Measurements from ENCODE around the gene ZNF682.
"Not testable (repeated sequence)": the region's sequence is repeated elsewhere in the genome, so short reads cannot be mapped to it uniquely, and the experiment has no call there.

ZNF682 gene

GRCh38 chr19:20039203-20039723 is at the start of gene ZNF682:
TSS of gene ZNF682 (minus strand) at chr19:20039505. CDS start at chr19:20039345, 160 bp downstream.
- peak; percentile 90 for DNase-seq (ENCODE audit: low read depth)

- not testable (repeated sequence) for DNase-seq (ENCODE audit: low read depth)
These were observed 43.6 kb upstream of the ZNF682 start for GRCh38 chr19:20082876-20083275.

GRCh38 chr19:20082232-20082833 is 43.0 kb upstream of the ZNF682 start:
- not testable (repeated sequence) for DNase-seq (ENCODE audit: low read depth)

DNA sequence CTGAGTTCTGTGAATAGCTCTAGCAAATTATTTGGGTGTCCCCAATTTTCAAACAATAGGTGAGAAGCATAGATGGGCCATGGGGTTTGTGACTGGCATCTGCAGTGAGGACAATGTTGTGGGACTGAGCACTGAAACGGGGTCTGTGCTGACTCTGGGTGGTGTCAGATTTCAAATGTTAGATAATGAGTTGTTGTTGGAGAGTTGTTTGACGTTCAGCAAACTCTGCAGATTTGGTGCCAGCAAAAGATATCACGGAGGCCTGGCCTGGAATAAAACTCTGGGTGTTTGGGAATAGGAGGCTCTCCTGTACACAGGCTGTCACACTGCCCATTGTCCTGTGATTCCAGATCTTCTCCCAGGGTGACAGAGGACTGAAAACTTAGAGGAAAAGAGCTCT is 41.4 kb upstream of the ZNF682 start:
- no peak for DNase-seq (ENCODE audit: low read depth)

DNA sequence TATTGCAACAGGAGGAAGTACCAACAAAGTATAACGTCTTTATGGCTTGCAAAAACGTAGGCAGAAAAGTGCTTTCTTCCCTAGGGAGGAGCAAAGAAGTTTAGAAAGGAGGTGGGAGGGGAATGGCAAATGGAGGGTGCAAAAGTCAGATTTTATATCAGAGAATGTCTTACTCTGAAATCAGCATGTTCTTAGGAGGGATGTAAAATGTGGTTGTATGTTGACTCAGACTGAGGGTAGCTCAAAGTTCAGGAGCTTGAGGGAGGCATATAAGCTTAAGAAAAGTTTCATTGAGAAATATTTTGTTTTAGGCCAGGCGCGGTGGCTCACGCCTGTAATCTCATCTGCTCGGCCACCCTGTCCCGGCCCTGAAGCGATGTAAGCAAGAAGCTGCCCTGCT is 40.2 kb upstream of the ZNF682 start:
- DNase-seq (ENCODE audit: low read depth): no peak

GRCh38 chr19:20078581-20079031 is 39.3 kb upstream of the ZNF682 start:
- DNase-seq (ENCODE audit: low read depth): no peak

DNA sequence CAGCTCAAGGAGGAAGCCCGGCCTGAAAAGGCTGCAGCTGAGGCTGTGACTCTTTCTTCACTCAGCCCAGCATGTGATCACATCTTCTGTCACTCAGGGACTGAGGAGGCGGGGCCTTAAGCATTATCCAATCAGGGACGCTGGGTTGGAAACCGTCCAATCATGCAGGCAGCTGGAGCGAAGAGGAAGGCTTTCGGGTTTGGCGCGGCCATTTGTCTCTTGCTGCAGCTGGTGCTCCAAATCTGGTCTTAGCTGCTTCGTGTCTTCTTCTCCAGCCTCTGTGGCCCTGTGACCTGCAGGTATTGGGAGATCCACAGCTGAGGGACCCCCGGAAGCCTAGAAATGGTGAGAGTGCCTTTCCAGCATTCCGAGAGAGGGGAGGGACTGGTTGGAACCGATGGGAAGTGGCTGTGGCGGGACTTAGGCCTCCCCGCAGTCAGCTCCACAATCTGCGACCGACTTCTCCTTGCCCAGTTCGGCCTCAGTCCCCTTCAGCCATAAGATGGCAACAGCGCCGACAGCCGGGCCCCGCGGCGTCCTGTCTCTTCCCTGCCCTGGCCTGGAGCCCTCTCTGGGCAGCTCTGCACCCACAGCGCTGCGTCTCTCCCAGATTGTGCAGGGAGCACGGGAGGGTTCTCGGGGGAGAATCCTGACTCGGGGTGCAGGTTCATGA is 38.6 kb upstream of the ZNF682 start, which contains the start of gene ZNF90:
ZNF90 (plus strand) TSS at position 210 of the 673 bp plus-strand sequence; CDS start at position 343, 133 bp downstream.
- peak; percentile 77 for DNase-seq (ENCODE audit: low read depth)

- DNase-seq (ENCODE audit: low read depth): no peak
These were observed 33.6 kb upstream of the ZNF682 start for GRCh38 chr19:20072936-20073335.

DNA sequence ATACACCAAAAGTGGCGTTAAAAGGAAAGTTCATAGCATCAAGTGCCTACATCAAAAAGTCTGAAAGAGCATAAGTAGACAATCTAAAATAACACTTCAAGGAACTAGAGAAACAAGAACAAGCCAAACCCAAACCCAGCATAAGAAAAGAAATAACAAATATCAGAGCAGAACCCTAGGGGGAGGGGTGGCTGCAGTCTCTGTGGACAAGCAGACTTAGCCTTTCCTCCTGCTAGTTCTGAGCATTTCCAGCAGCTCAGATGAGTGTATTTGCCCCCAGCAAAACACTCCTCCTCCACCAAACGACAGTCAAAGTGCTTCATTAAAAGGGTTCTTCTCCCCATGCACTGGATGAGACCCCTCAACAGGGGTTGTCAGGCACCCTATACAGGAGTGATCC is 31.4 kb upstream of the ZNF682 start:
- DNase-seq (ENCODE audit: low read depth): no peak

DNA sequence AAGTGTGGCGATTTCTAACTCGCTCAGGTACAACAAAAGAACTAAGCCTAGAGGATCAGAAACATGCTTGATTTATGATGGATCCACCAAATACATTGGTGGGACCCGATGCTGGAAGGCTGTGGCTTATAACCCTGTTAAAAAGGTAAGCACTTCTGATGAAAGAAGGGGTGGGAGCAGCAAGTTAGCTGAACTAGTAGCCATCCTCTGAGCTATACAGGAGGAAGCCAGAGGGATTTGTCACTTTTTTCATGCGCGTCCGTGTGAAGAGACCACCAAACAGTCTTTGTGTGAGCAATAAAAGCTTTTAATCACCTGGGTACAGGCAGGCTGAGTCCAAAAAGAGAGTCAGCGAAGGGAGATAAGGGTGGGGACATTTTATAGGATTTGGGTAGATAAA is 29.3 kb upstream of the ZNF682 start:
- DNase-seq (ENCODE audit: low read depth): not testable (repeated sequence)

DNA sequence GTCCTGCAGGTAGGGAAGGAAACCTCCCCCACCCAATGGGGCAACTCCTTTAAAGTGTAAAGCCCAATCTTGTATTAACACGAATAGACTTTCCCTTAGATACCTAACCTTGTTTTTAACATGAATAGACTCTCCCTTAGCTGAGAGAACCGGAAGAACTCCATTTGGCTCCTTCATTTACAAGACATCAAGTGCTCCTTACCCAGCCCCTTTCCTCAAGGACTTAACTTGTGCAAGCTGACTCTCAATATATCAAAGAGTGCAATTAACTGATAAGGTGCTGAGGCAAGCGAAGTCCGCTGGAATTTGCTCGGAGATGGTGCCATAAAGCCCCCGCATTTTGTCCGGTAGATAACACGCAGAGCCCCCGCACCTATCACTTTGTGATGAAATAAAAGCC is 28.6 kb upstream of the ZNF682 start:
- DNase-seq (ENCODE audit: low read depth): no peak

DNA sequence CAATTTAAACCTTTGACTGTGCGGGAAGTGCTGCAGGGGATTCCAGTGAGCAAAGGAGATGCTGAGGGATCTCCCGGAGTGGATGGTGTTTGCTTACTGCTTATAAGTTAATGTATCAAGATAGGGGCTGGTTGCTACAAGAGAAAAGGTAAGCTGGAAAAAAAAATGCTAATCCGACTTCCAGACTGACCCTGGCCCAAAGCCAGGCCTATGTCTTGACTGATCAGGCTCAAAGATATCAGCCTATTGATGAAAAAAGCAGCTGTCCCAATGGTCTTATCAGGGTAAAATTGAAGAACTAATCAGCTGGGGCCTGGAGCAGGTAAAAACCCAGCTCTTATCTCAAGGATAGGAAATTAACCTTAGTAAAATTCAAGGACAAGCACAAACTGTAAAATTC is 27.6 kb upstream of the ZNF682 start:
- DNase-seq (ENCODE audit: low read depth): no peak

DNA sequence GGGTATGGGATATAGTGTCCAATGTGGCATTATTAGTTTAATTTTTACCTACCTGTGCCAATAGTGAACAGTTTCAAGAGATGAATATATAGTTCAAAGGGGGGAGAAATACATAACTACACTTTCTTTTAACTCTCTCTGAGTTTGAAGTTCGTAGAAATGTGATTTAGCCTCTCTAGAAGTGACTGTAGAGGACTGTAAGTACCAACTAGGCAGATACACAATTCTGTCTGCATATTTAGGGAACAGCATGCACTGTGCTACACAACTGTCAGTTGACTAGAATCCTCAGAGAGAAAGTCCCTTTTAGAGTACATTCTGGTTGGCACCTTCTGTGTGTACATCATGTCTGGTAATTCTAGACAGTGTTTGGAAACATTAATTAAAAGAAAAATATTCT is 21.0 kb upstream of the ZNF682 start:
- no peak for DNase-seq (ENCODE audit: low read depth)

DNA sequence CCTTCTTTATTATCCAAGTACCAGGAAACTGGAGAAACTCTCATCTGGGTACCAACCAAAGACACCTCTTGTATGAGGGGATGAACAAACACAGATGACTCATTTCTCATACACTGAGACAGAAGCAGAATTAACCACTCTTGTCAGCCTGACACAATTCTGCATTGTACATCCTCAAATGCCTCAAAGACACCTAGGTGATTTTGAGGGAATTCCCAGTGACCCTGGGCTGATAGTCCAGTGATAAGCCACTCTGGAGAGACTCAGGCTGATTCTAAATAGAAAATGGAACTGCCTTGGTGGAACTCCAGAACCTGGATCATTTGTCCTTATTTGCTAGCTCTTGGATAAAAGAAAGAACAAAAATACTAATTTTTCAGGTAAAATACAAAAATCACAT is 19.4 kb upstream of the ZNF682 start:
- not testable (repeated sequence) for DNase-seq (ENCODE audit: low read depth)

GRCh38 chr19:20051841-20052768 is 12.8 kb upstream of the ZNF682 start:
- peak; percentile 29 for DNase-seq (ENCODE audit: low read depth)

DNA sequence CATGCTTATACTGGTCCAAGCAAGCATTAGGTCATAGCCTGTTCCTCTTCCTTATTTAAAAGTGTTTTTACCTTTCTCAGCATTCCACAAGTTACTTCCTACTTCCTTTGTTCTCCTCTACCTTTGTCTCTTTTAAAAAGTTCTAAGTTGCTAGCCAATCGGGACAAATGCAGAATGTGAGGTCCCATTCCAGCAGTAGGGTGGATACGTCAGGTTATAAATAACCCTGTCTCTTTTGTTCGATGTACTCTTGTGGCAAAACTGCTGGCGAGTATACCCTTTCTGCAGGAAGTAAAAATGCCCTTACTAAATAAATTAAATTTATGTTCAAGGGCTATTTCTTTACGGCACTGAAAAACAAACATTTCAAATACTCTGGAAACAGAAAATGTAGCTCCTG is 6.4 kb upstream of the ZNF682 start:
- DNase-seq (ENCODE audit: low read depth): not testable (repeated sequence)

GRCh38 chr19:20044663-20045062 is 5.4 kb upstream of the ZNF682 start:
- DNase-seq (ENCODE audit: low read depth): no peak

DNA sequence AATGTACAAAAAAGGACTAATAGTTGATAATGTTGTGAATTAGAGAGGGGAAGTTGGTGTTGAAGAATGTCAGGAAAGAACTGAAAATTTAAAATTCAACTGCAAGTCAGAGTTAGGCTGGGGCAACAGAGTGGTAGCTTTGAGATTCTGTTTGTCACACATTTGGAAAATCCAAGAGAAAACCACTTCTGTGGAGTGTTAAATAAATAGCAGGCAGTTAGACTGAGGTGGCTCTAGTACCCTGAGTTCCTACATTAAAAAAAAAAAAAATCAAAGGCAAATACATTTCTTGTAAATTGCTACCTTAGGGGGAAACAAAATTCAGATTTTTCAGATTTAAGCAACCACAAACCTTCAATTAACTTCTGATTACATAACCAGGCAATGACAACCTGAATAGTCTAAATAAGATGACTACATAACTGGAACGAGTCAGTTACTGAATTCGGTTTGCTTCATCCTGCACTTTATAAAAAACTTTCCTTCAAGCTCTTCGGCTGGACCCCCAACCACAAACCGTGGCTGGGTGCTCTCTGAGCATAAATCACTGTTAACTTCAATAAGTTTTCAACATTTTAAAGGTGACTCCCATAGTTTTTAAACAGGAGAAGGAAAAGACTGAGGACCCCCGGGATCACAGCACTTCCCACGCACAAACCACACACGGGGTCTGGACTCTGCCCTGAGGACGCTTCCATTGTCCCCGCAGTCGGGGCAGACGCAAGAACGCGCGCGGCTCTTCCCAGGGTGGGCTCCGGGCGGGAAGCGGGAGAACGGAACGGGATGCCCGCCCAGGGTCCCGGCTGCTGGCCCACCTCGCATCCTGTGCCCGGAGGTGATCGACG is 725 bp downstream of the ZNF682 start:
- DNase-seq (ENCODE audit: low read depth): peak; percentile 0

DNA sequence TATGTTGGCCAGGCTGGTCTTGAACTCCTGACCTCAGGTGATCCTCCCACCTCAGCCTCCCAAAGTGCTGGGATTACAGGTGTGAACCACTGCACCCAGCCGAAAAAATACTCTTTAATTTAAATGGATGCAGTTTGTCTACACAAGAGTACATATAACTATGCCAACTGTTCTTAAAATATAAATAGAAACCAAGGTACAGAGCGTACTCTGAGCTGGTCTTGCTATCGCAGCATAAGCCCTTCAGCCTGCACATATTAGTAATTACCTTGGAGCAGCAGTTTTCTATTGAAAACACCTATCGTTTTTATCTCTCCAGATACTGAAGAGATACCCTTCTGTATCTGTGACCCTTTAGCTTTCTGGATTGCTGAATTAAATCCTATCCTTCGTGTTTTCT is 3.4 kb downstream of the ZNF682 start:
- no peak for DNase-seq (ENCODE audit: low read depth)

DNA sequence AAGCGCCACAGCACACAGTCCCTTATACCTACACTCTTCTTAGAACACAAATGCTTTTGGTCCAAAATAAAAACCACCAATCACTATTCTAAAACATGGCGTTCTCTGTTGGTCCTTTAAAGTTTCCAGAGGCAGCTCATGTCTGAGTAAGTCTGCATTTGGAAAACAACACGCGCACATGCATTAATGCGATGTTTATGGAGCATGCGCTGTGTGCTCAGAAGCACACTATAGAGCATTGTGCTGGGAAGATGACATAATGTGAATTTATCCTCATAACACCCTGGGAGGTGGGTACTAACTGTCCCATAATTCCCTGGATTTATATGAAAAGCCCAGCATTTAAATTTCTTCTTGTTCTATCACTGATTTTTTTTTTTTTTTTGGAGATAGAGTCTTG is 10.7 kb downstream of the ZNF682 start:
- no peak for DNase-seq (ENCODE audit: low read depth)

- DNase-seq (ENCODE audit: low read depth): no peak
These were observed 33.6 kb downstream of the ZNF682 start for GRCh38 chr19:20005741-20006140.
